ENCODE results near the gene STON1. TPM values are rescaled to one million over a fixed set of nuclear protein-coding genes. Genes with fewer than 3 reads are reported as not detected.

The STON1 gene
- total and polyA plus RNA-seq, 2 of the 8 experiments (the other 6 are each of a cell fraction or from before 2014, with no cell fraction given) = 5.0 to 10.1 TPM

GRCh38 chr2:48600204-48600813, 70.4 kb downstream of the STON1 start:
- Histone ChIP-seq H3K9me3 (ENCODE audit: insufficient read depth in 2 of 2, low read depth in 1 of 2, low read length in 1 of 2) (no peaks in the 10 kb centered on the region), H3K23ac (ENCODE audit: insufficient read length) (no peak overlapping the region), H2BK120ac (replicated peaks; ENCODE audit: low read depth, low read length) (no peak overlapping the region), H3K4ac (replicated peaks; ENCODE audit: insufficient read length, low read depth, low read length) (no peak overlapping the region), H2BK20ac (ENCODE audit: low read length) (no peak overlapping the region), H3K27ac (ENCODE audit: low read depth, low read length) (no peak overlapping the region), H3K4me1 (replicated peaks in 1 of 4; ENCODE audit: control insufficient read depth in 3 of 4, insufficient read depth in 4 of 4, low read length in 3 of 4) (no peaks in the 10 kb centered on the region), H3K36me3 (ENCODE audit: control insufficient read depth in 2 of 4, insufficient read depth in 4 of 4, low read length in 3 of 4) (no peaks in the 10 kb centered on the region; a peak in 3 of 8 replicates), H2AK5ac (ENCODE audit: low read depth, low read length) (no peak overlapping the region), H3K14ac (ENCODE audit: insufficient read length) (no peak overlapping the region), H2BK5ac (ENCODE audit: low read depth, low read length) (no peak overlapping the region), H3K18ac (ENCODE audit: extremely low read depth, low read length) (no peak overlapping the region), H2BK15ac (ENCODE audit: low read length) (no peak overlapping the region), H3K9ac (replicated peaks in 1 of 4; ENCODE audit: extremely low read depth in 1 of 4, low read depth in 3 of 4, low read length in 3 of 4) (no peak overlapping the region), H3K79me2 (ENCODE audit: control insufficient read depth in 1 of 2, insufficient read depth in 2 of 2, low read length in 2 of 2) (no peaks in the 10 kb centered on the region), H4K91ac (replicated peaks; ENCODE audit: insufficient read length, low read length) (no peak overlapping the region), H3K79me1 (ENCODE audit: low read depth, low read length) (no peaks in the 10 kb centered on the region), H2BK12ac (ENCODE audit: low read depth, low read length) (no peak overlapping the region), H3K23me2 (ENCODE audit: low read depth, low read length) (no peaks in the 10 kb centered on the region; the same call in 1 of the 2 replicates), H4K20me1 (replicated peaks in 1 of 2; ENCODE audit: control insufficient read depth in 1 of 2, insufficient read depth in 2 of 2, low read length in 2 of 2) (no peaks in the 10 kb centered on the region), H3K4me3 (ENCODE audit: extremely low read depth in 1 of 4, insufficient read depth in 2 of 4, low read depth in 3 of 4, low read length in 4 of 4) (no peak overlapping the region), H4K8ac (ENCODE audit: extremely low read depth, insufficient read depth, low read length) (no peak overlapping the region), H2AFZ (ENCODE audit: low read length) (no peak overlapping the region), H3K4me2 (ENCODE audit: insufficient read depth in 1 of 2, low read depth in 2 of 2, low read length in 2 of 2) (no peak overlapping the region), H3K27me3 (replicated peaks in 1 of 4; ENCODE audit: control insufficient read depth in 3 of 4, extremely low read depth in 1 of 4, insufficient read depth in 3 of 4, low read length in 3 of 4) (no peaks in the 10 kb centered on the region), H4K5ac (ENCODE audit: insufficient read length, low read depth, low read length) (no peak overlapping the region), H3K56ac (replicated peaks; ENCODE audit: insufficient read length, low read depth, low read length) (no peak overlapping the region)
- peak; percentile 88 to 89 for TF ChIP-seq RAD21 (IDR thresholded peaks at IDR 0.05 in 1 of 2, conservative IDR thresholded peaks at IDR 0.05 in 1 of 2; ENCODE audit: low read depth in 2 of 2, low read length in 2 of 2)
- TF ChIP-seq CTCF (IDR thresholded peaks at IDR 0.05; ENCODE audit: control extremely low read depth in 1 of 3, insufficient read depth in 1 of 3, low read depth in 1 of 3, low read length in 3 of 3) = peak in 2 of 3 experiments; percentile 61 to 65; a peak in 2 of 4 replicates
- no peak for TF ChIP-seq POLR2A (IDR thresholded peaks at IDR 0.05; ENCODE audit: control extremely low read depth in 1 of 2, low read depth in 2 of 2, low read length in 2 of 2)
- DNase-seq (ENCODE audit: low read depth in 1 of 2, low spot score in 2 of 2) (no peak), FAIRE-seq (peak; percentile 78)
- CTCF ChIA-PET (ENCODE audit: partially characterized antibody) = interaction anchor here (0.6 to 2.4 kb wide), 29 partner anchors 11 to 501 kb away, joined by 3 to 16 read pairs (median 4); partner anchors contain the start of genes GTF2A1L and LHCGR
- POLR2A ChIA-PET (ENCODE audit: partially characterized antibody) = no interaction called here
- 42% methylated on average over 4 of the region's 4 CpGs; no CpG with 5 or more reads in 1 of the 2 experiments for WGBS, 2 experiments (ENCODE audit: extremely low coverage in 1 of 2, insufficient coverage in 1 of 2, insufficient read length in 1 of 2, insufficient replicate concordance in 2 of 2, low coverage in 1 of 2, low lambda C conversion rate in 2 of 2, missing lambda C conversion rate in 1 of 2)
